ENCODE data around the gene CCDC85B.

The CCDC85B gene

DNA sequence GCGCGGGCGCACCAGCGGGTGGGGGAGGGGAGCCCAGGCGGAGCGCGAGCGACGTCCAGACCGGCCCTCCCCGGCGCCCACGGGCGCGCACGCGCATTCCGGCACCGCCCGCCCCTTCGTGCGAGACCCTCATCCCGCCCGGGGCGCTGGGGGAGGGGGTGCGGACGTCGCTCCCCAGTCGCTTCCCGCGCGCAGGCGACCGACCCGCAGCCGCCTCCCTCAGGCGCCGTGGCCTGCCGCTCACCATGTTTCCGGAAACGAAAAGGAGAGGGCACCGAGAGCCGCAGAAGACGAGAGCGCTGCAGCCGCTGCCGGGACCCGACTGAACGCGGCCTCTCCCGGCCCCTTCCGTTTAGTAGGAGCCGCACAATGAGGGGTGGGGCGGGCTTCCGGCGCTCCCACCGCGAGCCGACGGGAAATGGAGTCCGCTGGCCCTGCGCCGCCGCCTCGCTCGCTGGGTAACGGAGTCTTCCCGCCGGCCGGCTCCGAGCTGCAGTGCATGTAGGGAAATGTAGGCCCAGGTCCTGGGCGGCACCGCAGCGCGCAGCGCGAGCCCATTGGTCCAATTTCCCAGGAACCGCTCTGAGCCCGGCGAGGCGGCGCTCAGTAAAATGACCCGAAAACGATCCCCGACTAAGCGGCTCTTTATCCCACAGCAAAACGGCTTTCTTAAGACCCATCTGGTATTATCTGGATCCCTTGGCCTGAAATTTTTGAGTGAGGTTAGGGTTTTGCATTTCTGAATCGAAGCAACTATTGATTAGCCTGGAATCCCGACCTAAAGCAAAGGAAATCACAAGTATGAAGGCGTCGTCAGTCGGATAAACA lies 32.4 kb upstream of the CCDC85B start, which contains the start of gene CFL1:
CFL1 (minus strand) TSS at position 328 of the 828 bp plus-strand sequence; CDS start at position 247, 81 bp downstream.
- peak; percentile 96 to 97 for DNase-seq

DNA sequence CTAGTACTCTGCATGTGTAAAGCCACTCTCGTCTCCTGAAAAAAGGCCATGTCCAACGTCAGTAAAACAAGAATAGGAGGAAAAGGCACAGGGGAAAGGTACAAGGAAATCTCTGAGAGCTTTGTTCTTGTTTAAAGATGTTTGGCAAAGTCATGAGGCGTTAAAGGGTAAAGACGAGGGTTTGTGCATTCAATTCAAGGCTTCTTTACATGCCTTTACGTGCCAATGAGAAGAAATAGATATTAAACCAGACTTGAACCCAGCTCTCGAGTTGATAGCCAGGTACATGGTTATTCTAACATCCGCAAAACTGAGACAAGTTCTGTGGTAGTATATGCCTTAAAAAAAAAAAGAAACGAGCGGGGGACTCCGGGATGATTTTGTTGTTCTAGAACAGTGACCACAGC lies 31.8 kb upstream of the CCDC85B start:
- DNase-seq, result no peak

DNA sequence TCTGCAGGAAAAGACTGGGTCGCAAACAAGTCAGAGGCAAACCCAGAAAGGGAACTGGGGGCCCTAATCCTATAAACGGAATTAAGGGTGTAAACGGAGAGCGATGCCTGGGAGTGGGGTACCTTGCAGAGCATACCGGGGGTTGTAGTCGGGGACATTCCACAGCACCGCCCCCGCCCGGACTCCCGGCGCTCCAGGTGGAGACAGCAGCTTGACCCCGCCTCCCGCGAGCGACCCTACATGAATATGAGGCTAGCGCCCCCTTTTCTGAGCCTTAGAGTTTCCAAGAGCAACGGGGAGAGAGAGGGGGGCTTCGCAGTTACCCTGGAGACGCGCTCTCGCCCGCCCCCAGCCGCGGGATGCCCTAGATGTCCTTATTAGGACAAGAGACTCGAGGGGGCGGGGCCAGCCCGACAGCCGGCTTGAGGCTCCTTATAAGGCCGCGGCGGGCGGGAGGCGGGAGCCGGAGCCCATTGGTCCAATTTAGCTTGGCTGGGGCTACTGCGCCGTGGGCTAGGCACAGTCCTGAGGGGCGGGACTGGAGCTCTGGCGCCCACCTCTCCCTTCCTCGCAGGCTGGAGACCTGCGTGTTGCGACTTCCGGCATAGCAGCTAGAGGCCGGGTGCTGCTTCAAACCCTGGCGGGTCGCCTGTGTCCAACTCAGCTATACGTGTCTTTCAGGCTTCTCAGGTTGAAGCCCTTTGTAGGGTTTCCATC lies 31.2 kb upstream of the CCDC85B start:
- peak; percentile 98 to 99 for DNase-seq

DNA sequence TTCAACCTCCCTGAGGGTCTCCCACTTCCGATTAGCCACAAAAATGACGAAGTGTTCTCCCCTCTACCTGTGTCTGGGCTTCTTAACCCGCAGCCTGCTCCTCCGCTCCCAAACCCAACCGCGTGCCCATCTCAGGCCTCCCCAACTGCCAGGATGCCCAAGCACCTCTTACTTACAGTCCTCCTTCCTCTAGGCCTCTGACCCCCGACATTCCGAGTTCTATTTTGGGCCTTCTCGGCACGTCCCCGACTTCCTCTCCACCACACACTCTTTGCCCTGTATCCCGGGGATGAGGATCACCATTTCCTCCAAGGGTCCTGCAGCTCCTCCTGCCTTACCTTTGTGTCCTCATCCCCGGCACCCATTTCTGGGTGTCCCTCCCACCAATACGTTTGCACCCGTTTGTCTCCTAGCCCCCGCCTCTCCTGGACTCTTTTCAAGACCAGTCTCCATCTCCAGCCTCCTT lies 30.6 kb upstream of the CCDC85B start:
- DNase-seq, result peak; percentile 56 to 60

DNA sequence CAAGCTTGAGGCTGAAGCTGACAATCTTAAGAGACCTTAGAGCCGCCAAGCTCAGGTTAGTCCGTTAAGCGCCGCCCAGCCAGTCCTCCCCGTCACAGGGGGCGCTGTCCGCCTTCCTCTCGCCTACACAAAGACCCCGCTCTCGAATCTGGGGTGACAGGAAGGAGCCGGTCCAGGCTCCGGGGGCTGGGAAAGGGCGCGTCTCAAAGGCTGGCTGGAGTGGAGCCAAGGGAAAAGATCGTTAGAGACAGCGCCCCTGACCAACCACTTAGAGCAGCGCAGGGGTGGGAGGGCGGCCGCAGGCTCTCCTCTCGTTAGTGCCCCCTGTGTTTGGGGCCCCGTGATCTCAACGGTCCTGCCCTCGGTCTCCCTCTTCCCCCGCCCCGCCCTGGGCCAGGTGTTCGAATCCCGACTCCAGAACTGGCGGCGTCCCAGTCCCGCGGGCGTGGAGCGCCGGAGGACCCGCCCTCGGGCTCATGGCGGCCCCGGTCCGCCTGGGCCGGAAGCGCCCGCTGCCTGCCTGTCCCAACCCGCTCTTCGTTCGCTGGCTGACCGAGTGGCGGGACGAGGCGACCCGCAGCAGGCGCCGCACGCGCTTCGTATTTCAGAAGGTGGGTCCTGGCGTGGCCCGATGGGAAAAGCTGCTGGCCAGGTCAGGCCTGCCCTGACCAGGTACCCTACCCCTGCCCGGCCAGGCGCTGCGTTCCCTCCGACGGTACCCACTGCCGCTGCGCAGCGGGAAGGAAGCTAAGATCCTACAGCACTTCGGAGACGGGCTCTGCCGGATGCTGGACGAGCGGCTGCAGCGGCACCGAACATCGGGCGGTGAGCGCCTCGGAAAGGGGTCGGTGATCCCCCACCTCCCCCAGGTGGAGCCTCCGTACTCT lies 30.0 kb upstream of the CCDC85B start, which contains the start of gene MUS81:
MUS81 (plus strand) TSS at position 156 of the 887 bp plus-strand sequence; CDS start at position 477, 321 bp downstream.
- peak; percentile 97 to 98 for DNase-seq

DNA sequence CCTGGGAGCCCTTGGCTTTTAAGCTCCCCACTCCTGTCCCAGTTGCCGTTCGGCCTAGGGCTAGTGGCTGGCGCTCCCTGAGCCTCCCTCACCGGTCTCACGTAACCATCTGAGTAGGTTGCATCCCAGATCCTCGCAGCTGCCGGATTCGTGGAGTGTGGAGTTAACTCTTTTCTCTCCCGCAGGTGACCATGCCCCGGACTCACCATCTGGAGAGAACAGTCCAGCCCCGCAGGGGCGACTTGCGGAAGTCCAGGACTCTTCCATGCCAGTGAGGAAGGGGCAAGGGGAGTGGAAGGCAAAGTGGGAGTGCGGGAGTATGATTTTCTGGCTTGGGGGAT lies 29.3 kb upstream of the CCDC85B start:
- no peak for DNase-seq

DNA sequence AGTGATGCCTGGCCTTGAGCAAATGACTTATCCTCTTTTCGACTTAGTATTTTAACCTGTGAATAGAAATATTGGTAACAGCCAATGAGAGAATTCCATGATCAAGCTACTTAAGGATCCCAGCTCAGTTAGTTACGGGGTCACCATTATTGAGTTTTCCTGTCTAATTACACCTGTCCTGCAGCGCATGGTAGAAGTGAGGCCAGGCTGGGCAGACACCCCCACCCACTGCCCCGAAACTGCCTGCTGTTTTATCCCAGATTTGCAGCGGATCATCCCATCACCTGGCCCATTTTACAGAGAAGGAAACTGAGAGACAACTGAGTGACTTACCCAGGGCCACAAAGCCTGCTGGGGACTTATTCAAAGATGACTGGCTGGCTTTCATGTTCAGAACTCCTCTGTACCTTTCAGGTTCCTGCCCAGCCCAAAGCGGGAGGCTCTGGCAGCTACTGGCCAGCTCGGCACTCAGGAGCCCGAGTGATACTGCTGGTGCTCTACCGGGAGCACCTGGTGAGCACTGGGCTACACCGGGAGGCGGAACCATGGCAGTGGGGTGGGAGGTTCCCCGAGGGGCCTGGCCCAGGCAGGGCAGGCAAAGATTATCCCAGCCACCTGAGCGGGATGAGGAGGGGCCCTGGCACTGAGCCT lies 28.8 kb upstream of the CCDC85B start:
- peak in 1 of 2 donors; percentile 15 for DNase-seq

DNA sequence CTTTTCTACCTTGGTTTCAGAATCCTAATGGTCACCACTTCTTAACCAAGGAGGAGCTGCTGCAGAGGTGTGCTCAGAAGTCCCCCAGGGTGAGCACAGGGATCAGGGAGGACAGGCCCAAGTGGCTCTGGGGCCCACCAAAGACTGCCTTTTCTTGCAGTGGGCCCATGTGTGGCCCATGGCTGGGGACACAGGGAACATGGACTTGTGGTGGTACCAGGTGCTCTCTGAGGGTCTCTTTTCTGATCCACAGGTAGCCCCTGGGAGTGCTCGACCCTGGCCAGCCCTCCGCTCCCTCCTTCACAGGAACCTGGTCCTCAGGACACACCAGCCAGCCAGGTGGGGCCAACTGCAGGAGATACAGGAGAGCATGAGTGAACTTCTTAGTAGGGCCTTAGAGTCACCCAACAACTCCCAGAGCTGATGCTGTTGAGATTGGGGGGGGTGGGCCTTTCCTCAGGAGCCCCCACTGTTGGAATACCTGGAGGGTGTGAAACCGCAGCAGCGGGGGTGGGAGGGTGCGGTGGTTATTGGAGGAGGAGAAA lies 28.2 kb upstream of the CCDC85B start:
- no peak for DNase-seq

DNA sequence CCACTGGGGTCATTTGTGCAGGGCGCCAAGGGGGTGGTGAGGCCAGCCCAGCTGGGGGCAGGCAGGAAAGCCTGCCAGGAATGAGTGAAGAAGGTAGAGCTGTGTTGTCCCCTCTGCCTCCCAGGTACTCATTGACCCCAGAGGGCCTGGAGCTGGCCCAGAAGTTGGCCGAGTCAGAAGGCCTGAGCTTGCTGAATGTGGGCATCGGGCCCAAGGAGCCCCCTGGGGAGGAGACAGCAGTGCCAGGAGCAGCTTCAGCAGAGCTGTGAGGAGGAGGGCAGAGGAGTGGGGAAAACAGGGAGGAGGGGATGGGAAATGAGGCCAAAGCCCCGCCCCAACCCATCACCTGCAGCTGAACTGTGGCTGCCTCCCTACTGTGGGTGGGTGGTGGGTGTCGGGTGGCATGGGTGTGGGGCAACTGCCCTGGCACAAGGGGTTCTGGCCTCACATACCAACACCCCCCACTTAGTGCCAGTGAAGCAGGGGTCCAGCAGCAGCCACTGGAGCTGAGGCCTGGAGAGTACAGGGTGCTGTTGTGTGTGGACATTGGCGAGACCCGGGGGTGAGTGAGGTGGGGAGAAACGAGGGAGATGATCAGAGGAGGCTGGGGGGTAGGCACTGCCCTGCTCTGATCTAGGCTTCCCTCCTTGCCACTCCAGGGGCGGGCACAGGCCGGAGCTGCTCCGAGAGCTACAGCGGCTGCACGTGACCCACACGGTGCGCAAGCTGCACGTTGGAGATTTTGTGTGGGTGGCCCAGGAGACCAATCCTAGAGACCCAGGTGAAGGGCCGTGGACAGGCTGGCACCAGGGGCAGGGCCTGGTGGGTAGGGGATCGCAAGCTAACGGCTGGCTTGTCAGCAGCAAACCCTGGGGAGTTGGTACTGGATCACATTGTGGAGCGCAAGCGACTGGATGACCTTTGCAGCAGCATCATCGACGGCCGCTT lies 27.3 kb upstream of the CCDC85B start:
- DNase-seq, result no peak

DNA sequence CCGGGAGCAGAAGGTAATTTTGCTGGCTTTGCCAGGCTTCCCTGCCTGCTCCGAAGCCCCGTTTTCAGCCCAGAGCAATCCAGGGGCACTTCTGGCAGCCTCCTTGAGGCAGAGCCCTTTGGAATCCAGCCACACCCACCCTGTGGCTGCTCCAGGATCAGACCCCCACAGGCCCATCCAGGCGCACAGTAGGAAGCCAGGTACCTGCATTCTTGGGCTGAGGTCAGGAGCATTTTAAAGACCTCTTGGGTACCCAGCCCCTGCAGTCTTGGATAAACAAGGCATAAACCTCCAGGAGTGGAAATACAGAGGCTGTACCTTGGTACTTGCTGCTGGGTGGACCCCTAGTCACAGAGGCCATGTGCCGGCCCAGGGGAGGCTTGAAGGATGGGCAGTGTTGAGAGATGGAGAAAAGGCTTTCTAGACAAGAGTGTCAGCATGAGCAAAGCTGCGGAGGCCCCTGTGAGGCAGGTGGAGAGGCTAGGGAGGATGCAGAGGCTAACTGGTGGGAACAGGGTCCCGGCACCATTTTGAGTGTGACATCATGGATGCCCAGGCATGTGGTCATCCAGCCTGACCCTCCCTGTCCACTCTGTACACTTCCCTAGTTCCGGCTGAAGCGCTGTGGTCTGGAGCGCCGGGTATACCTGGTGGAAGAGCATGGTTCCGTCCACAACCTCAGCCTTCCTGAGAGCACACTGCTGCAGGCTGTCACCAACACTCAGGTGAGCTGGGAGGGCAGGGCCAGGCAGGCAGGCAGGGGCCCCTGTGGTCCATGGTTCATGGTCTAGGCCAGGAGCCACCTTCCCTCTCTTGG lies 26.4 kb upstream of the CCDC85B start:
- no peak for DNase-seq

DNA sequence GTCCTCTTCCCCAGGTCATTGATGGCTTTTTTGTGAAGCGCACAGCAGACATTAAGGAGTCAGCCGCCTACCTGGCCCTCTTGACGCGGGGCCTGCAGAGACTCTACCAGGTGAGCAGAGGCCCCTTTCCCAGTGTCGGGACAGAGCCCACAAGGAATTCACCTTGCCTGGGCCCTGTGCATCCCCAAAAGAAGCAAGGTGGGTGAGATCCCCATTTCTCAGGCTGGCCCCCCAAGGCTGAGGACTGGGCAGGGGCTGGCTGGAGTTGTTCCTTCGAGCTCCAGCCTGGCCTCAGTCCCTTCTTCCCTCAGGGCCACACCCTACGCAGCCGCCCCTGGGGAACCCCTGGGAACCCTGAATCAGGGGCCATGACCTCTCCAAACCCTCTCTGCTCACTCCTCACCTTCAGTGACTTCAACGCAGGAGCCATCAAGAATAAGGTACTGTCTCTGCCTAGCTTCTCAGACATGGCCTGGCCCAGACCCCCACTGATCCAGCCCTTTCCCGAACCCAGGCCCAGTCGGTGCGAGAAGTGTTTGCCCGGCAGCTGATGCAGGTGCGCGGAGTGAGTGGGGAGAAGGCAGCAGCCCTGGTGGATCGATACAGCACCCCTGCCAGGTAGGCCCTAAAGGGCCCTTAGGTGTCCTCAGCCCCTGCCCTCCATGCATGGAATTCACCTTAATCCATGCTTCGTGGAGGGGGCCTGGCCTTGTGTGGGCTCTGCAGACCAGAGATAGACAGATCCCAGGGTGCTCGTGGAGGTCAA lies 25.6 kb upstream of the CCDC85B start:
- no peak for DNase-seq

DNA sequence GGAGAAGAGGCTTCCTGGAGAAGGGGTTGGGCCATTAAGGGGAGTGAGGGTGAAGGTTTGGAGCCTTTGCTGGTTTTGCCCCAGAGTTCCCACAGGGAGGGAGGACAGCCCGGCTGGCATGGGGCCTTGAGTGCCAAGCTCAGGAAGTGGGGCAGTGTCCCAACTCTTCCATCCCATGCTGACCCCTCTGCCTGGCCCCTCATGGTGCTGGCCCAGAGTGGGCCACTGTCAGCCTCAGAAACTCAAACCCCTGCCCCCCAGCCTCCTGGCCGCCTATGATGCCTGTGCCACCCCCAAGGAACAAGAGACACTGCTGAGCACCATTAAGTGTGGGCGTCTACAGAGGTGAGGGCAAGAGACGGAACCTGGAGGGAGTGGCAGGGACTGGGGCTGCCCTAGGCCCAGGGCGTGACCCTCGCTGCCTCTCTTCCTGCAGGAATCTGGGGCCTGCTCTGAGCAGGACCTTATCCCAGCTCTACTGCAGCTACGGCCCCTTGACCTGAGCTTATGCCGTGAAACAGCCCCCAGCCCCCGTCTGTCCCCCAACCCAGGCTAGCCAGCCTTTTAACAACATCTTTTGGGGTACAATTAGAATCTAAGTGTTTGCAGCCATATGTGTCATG lies 24.8 kb upstream of the CCDC85B start:
- no peak for DNase-seq

DNA sequence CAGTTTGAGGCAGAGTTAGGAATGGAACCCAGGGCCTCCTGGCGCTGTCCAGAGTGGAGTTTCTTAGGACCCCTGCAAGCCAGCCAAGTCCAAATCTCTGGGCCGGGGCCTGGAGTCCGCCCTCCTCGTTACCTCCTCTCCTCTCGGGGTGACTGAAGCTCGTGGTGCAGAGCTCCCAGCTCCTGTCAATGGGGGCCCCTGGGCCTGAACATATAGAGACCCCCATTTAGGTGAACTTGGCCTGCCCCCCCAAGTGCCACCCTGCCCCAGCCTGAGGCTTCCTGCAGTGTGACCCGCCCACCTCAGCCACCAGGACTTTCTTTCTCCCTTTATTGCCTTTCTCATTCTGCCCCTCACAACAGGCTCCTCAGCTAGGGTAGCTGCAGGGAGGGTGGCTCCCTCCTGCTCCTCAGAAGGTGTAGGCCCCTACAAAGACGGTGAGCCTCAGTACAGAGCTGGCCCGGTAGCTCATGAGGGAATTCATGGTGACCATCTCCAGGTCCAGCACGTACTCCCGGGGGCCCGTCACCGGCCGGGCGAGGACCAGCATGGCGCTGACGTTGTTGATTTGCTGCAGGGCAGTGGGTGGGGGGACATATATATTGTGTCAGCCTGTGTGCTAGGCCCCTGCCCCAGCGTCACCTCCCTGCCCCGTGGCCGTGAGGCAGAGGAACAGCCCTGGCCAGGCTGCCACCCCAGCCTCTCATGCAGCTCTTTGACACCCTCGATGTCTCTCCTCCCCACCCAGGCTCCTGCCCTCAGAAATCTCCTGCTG lies 23.8 kb upstream of the CCDC85B start:
- no peak for DNase-seq

DNA sequence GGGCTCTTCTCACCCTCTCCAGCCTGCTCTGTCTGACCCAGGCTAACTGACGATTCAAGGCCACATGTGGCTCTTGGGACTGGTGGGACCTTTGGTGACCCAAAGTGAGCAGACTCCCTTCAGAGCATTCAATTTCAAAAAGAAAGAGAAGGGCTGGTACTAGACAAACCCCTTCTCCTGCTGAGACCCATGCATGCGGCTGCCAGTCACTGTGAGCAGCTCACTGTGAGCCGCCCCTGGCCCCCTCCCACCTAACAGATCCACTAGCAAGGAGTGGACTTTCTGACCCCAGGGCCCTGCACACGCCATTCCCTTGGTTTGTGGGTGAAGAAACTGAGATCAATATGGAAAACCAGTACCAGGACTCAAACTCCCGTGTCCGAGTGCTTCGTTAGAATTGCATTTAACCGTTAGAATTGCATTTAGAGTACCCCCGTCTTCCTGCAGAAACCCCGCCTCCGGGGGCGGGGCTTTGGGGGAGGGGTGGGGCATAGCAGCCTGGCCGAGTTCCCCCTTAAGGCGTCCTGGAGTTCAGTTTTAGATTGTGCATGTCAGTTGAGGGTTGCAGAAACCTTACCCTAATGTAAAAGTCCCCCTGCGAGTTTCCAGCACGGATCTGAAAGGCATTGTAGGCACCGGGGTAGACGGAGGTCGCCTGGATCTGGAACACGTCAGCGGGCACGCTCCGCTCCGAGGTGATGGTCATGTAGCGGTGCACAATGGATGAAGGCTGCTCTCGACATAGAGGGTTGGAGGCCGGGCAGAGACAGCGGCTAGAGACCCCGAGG lies 23.0 kb upstream of the CCDC85B start:
- no peak for DNase-seq

DNA sequence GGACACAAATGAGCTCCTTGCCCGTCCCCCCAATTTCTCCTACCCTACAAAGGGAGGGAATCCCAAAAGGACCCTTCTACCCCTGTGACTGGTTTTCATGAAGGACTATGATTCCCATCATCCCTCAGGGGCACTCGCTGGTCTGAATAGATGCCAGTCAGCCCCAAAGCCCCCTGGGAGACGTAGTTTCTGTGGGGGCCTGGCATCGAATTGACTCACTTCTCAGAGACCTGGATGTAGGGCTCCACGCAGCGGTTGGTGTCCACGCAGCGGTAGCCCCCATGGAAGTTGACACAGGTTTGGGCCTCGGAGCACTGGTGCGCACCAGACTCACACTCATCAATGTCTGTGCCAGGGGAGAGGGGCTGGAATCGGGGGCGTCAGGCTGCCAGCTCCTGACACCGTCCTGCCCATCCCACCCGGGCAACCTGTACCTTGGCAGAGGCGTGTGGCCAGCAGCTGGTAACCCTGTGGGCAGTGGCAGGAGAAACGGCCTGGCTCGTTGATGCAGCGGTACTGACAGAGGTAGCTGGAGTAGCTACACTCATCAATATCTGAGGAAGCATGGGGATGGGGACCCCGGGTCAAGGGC lies 22.3 kb upstream of the CCDC85B start:
- no peak for DNase-seq

DNA sequence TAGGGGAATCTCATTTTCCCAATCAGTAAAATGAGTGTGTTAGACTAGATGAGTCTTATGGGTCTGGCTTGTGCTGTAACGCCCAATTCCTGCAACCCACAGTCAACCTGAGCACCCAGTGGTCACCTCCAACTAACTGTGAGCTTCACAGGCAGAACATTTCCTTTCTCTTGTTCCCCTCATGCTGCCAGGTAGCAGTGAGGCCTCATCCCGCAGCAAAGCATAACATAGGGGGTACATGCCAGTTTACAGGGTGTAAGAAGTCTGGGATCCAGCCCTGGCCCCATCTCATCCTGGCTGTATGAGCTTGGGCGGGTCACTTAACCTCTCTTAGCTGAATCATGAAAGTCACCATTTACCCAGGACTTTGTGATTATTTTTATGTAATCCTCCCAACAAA lies 21.6 kb upstream of the CCDC85B start:
- no peak for DNase-seq

All from stimulated activated CD4-positive, alpha-beta T cell treated with anti-CD3 and anti-CD28 coated beads, Interleukin-2, amount 100 ng/mL, for 24 hours (primary cell).